Left colon (tissue), 2 donors: ENCODE measurements around the gene MOGAT1. TPM values are rescaled to one million over a fixed set of nuclear protein-coding genes. Genes with fewer than 3 reads are reported as not detected.

ENCODE experiments used
- ATAC-seq: fragments of 200-7000 bp; cut with Tn5 transposase; one replicate; pipeline ENCODE4 v1.9.1; 2020; ENCODE audit warnings: mild to moderate bottlenecking, moderate library complexity
- DNase-seq, 2 donors: peaks; one replicate each; pipeline ENCODE4 v3.0.0-alpha.2; 2020
- intact Hi-C, 2 donors: fragments of 100-400 bp; cut with DNase I in 1 of 2; cut with micrococcal nuclease in 1 of 2; formaldehyde crosslinking; loops; one replicate each; pipeline versions ENCODE4 v1.11.2 to v1.14.0; 2022; cut with DNase I, micrococcal nuclease
- total RNA-seq, 2 donors: library from RNA; stranded (reverse); fragmentation: NEBNext Ultra II Directional; extraction: Animal tissue kit (Norgen Biotek cat#: 25700); gene quantifications; one replicate each; pipeline ENCODE4 v1.2.1, GENCODE V29; 2021
- donor health status: DM: no; HTN: no; CAD: no.
- donor health status: DM: yes; HTN: yes; CAD: no.

Gene MOGAT1
- total RNA-seq, 2 donors from 2014 or later, result 0.25 TPM; not detected in 1

- ATAC-seq, result no peak
- intact Hi-C loops, result no loop called here
- DNase-seq, result no peak
Observed at GRCh38 chr2:222732489-222733178, 61.2 kb downstream of the MOGAT1 start.

DNA sequence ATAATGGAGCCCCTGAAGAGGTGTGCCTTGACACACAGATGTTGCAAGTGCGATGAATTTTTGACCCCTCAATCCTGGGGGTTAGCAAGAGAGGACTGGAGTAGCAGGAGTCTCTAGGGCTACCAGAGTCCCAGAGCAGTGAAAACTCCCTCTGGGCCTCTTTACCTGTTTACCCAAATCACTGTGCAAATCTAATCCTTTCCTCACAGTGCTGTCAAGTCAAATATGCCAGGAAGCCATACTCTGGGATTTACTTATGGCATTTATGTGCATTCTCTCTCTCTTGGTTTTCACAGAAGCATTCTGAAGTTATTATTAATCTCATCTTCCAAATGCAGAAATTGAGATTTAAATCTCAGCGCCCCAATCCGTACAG lies 62.0 kb downstream of the MOGAT1 start:
- DNase-seq (no peak), ATAC-seq (no peak)
- intact Hi-C loops, result no loop called here

DNA sequence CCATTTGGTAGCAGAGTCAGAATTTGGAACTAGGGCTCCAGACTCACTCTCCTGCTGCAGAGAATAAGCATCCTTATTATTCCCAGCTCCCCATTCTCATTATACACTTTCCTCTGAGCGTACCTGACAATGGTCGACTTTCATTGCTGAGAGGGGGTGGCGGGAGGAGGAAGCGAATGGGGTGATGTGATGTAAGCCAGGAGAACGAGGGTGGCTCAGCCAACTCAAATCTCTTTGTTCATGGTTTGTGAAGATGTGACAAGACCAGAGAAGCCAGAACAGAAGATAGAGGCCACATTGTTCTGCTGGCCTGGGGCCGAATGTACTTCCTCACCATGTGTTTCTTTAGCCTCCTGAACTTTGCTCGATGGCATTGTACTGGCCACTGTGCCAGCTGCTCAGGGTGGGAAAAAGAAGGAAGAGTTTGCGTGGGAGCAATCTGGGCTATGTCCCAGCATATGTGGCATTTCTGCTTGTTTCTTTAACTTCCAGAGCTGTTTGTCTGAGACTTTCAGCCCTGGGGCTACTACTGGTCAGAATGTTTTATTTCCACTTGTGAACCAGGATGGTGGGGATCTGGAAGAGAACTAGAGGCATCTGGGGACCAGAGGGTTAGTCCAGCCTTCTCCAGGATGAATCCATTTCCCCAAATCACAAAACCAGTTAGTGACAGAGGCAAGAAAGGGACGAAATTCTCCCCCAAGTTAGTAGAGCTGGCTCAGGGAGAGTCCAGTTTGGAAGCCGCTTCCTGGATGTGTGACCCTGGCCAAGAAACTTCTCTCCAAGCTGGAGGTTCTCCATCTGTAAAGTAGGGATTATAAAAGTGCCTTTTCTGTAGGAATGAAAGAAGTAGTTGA lies 62.6 kb downstream of the MOGAT1 start:
- peak; percentile 86 for ATAC-seq
- peak; percentile 25 to 41 for DNase-seq
- intact Hi-C loops, result no loop called here

DNA sequence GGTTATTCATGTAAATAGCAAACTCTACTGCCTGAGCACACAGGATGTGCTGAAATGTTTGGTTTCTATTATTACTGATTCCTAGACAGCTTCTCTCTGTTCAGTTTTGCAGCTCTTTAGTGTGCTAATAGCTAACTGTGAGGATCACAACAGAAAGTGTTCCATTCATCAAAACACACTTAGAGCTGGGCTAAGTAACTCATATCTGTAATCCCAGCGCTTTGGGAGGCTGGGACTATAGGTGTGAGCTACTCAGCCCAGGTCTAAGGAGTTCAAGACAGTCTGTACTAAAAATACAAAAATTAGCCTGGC lies 63.2 kb downstream of the MOGAT1 start:
- DNase-seq (no peak), ATAC-seq (no peak)
- intact Hi-C loops, result no loop called here

- DNase-seq, result no peak
- intact Hi-C loops, result no loop called here
- ATAC-seq, result no peak
Observed at GRCh38 chr2:222736301-222736700, 64.8 kb downstream of the MOGAT1 start.

DNA sequence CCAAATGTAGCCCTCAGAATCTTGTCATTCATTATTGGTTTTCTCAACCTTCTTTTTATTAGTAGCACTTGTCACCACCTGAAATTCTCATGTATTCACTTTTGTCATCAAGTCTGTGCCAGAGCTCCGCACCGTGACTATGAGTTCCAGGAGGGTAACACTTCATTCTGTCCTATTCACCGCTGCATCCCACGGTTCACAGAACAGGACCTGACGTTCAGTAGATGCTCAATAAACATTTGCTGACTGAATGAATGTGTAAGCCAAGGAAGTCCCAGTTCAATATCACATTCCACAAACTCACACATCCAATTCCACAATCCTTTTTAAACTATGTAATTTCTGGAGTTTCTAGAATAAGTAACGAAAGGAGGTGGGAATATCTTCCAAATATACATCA lies 65.5 kb downstream of the MOGAT1 start:
- ATAC-seq (no peak), DNase-seq (no peak)
- intact Hi-C loops, result no loop called here

DNA sequence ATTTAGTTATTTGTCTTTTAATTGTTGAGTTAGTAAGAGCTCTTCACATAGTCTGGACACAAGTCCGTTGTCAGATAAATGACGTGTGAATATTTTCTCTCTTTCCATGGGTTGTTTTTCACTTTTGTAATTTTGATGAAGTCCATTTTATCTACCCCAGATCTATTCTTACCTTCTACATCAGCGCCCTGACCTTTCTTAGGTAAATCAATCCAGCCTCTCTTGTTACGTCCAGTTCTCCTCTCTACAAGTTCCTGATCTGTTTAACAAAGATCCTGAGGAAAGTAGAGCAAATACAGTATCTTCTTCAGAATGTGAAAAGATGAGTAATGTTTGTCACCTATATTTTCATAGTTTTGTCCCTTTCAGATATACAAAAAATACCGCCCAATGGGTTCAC lies 66.9 kb downstream of the MOGAT1 start:
- intact Hi-C loops, result no loop called here
- DNase-seq (no peak), ATAC-seq (no peak)

DNA sequence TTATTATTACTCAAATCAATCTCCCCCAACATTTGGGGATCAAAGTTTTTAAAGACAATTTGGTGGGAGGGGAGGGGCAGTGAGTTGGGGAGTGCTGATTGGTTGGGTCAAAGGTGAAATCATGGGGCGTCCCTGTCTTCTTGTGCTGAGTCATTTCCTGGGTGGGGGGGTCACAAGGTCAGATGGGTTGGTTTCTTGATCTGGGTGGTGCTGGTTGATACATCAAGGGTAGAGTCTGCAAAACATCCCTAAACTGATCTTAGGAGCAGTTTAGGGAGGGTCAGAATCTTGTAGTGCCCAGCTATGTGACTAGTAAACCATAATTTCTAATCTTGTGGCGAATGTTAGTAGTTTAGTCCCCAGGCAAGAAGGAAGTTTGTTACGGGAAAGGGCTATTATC lies 67.4 kb downstream of the MOGAT1 start:
- intact Hi-C loops, result no loop called here
- peak; percentile 45 for ATAC-seq
- peak in 1 of 2 donors; percentile 34 for DNase-seq

GRCh38 chr2:222739939-222740338 lies 68.5 kb downstream of the MOGAT1 start:
- intact Hi-C loops, result no loop called here
- ATAC-seq (no peak), DNase-seq (no peak)

GRCh38 chr2:222743251-222743812 lies 71.9 kb downstream of the MOGAT1 start:
- DNase-seq (peak in 1 of 2 donors; percentile 13), ATAC-seq (no peak)
- intact Hi-C loops, result no loop called here

DNA sequence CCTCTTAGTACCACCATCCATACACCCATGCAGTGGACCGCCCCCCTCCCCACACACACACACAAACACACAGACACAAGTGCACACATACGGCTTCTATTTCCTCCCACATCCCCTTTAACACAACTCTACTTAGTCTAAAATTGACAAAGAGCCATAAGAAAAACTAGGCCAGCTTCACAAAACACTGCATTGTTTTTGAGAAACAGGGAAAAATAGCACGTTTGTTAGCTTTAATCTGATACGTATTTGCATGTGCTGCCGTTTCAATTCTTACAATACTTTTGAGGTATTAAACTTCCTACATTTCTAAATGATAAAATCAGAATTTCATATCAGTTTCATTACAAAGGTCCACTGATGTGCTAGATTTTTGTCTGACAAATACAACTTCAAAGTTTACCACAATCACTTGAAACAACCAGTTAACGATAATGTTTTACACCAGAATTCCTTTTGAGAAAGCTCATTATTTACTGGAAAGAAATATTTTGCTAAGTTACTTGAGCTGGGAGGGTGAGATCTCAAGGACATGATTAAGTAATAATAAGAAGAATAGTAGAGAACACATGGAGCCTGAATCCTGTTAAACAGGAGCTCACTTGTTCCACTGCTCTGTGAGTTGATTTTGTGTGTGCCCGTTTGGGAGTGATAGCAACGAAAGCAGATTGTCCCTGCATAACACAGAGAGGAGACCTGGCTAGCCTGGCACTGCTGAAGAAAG lies 74.5 kb downstream of the MOGAT1 start:
- ATAC-seq (no peak), DNase-seq (no peak)
- intact Hi-C loops, result no loop called here

DNA sequence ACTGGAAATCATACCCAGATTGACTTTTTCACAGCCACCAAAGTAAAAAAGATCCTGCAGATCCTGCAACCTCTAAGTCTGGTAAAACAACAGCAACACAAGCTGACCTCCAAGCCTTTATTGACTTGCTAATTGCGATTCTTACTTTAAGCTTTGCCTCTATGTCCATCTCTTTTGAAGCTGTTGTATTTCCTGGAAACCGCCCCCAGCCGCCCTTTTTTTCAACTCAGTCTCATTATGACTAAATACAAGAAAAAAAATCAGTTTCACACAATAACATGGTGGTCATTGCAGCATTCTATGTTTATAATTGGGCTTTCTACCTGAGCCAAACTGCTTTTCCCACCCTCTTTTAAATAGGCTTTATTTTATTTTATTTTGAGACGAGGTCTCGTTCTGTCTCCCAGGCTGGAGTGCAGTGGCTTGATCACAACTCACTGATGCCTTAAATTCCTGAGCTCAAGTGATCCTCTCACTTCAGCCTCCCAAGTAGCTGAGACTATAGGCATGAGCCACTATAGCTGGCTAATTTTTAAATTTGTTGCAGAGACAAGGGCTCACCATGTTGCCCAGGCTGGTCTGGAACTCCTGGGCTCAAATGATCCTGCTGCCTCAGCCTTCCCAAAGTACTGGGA lies 76.2 kb downstream of the MOGAT1 start:
- intact Hi-C loops, result no loop called here
- no peak for ATAC-seq
- DNase-seq, result no peak

DNA sequence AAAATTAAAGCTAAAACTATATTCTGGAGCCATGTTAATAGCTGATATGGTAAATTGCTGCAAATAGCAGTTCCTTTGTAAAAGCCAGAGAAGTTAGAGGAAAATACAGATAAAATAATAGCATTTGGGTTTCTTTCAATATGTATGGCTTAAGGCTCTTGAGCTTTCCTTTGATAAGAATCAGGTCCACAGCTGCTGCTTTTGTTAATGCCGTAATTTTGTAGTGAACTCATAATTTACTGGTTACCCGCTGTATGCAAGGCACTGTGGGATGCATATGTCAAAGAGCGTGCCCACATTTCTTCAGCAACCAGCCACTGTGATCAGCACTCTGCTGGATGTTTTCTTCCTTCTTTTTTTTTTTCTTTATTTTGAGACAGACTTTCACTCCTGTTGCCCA lies 79.1 kb downstream of the MOGAT1 start:
- intact Hi-C loops, result no loop called here
- DNase-seq (no peak), ATAC-seq (no peak)

DNA sequence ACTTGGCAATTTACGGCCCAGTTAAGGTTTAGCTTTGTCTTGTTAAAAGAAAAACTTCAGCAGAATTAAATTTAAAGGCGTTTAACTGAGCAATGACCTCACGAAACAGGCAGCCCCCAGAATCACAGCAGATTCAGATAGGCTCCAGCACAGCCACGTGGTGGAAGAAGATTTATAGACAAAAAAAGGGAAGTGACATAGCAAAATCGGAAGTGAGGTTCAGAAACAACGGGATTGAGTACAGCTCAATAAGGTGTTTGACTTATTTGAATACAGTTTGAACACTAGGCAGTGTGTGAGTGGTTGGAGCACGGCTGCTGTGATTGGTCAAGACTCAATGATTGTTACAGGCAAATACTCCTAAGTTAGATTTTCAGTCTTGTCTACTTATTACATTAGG lies 79.8 kb downstream of the MOGAT1 start:
- intact Hi-C loops, result no loop called here
- no peak for ATAC-seq
- no peak for DNase-seq

DNA sequence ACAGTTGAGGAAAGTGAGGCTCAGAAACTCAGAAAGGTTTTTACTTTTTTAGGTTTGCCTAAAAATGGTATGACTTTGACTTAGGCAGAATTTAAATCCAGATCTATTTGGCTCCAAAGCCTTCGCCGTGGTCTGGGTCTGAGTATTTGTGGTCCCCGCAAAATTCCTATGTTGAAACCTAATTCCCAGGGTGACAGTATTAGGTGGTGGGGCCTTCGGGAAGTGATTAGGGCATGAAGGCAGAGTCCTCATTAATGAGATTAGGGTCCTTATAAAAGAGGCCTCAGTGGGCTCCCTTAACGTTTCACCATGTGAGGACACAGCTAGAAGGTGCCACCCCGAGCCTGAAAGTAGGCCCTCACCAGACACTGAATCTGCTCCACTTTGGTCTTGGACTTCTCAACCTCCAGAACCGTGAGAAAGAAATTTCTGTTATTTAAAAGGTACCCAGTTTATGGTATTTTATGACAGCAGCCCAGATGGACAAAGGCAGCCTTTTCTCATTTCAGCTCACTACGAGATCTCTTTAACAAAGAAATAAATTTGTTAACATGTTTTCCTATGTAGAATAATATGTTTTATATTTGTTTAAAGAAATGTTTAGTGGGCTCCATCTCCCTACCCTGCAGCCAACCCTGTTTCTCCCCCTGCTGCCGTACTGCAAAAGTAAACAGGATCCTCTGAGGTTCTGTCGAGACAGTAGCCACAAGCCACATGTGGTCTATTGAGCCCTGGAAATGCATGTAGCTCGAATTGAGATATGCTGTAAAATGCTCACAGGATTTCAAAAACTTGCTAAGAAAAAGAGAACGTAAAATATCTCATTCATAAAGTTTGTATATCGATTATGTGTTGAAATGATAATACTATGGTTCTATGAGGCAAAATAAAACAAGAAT lies 80.6 kb downstream of the MOGAT1 start:
- ATAC-seq (no peak), DNase-seq (no peak)
- intact Hi-C loops, result no loop called here

DNA sequence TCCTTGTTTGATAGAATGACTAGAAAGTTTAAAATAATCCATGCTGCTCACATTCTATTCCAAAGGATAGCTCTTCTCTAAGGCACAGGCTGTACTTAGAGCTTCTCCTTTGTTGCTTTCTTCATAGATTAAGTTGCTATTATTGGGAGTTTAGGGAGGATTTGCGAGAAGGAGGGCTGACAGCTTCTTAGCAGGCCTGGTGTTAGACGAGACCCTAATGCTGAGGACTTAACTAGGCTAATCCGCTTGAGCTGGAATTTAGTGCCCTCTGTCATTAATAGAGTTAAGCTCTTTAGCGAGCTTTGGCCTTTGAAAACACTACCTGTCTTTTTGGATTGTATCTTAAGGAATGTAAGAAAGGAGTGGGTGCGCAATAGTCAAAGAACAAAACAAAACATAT lies 81.3 kb downstream of the MOGAT1 start:
- DNase-seq (no peak), ATAC-seq (no peak)
- intact Hi-C loops, result no loop called here

DNA sequence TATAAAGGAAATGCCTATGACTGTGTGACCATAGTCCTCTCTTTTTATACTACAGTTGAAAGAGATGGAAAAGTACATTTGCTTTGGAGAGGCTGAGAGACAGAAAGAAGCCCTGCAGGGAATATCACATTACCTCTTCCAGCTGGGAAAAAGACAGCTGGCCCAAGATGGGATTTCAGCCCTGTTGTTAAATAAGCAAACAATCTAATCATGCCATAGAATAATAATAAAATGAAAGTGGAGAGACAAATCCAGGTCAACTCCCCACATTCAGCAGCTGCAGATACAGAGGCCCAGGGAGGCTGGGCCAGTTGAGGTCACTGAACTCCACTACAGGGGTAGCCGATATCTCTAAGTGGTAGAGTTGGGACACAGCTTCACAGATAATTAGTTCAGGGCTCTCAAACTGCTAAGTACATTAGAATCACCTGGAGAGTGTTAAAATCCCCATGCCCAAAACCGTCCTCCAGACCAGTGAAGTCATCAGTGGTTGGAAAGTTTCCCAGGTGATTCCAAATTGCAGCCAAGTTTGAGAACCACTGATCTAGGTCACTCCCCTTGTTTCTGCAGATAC lies 81.9 kb downstream of the MOGAT1 start:
- peak; percentile 76 for ATAC-seq
- intact Hi-C loops, result no loop called here
- peak in 1 of 2 donors; percentile 9 for DNase-seq

DNA sequence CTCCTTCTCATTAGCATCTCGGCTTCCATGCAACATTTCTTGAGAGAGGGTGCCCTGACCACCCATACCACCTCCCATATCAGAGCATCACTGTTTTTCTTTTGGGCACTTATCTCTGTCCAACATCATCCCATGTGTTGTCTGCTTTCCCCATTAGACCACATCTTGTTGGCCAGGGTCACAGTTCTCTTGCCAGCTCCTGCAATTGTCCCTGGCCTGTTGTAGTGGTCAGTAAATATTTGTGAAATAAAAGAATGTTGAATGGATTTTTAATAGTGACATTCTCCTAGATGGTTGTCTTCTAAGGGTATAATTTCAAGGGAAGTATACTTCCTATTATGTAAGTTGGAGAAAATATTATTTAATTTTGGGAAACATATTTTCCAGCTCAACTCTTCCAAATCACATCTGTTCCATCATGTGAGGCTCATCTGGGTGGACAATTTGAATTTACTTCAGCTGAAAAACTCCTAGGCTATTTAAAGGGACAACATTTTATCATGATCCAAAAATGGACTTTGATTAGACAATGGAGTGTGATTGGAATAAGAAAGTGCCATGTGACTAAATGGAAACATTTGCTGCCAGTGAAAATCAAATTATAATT lies 83.0 kb downstream of the MOGAT1 start:
- DNase-seq, result no peak
- intact Hi-C loops, result no loop called here

More for the DNA sequence above, 83.0 kb downstream of the MOGAT1 start:
- ATAC-seq, result no peak
